HG03521 (cell line): ENCODE data around the gene TFAP2A.

Source experiments
- ATAC-seq: cut with Tn5 transposase; IDR thresholded peaks from one replicate; pipeline ENCODE4 v1.9.1; 2021; ENCODE audit warnings: mild to moderate bottlenecking, moderate library complexity; ENCODE audit not compliant: unreplicated experiment

The TFAP2A gene

DNA sequence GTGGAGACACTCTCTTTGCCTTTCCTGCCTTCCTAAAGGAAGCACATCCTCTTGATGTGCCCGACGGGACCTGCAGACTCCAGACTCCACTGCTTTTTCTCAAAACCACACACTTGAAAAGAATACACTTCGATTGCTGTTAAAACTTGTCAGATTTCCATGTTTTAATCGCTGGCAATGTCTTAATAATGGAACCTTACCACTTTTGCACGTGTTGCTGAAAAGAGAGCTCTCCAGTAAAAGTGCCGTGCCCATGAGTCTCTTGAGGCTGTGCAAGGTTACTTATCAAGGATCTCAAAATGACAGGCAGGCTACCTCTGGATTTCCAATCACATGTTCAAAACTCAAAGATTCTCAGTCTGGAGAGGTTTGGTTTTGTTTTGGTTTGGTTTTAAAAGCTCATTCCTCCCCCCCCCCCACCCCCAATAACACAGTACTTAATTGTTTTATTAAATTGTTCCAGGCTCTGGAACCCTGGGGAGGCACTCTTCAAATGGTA, 12.0 kb upstream of the TFAP2A start:
- ATAC-seq, result no peak

DNA sequence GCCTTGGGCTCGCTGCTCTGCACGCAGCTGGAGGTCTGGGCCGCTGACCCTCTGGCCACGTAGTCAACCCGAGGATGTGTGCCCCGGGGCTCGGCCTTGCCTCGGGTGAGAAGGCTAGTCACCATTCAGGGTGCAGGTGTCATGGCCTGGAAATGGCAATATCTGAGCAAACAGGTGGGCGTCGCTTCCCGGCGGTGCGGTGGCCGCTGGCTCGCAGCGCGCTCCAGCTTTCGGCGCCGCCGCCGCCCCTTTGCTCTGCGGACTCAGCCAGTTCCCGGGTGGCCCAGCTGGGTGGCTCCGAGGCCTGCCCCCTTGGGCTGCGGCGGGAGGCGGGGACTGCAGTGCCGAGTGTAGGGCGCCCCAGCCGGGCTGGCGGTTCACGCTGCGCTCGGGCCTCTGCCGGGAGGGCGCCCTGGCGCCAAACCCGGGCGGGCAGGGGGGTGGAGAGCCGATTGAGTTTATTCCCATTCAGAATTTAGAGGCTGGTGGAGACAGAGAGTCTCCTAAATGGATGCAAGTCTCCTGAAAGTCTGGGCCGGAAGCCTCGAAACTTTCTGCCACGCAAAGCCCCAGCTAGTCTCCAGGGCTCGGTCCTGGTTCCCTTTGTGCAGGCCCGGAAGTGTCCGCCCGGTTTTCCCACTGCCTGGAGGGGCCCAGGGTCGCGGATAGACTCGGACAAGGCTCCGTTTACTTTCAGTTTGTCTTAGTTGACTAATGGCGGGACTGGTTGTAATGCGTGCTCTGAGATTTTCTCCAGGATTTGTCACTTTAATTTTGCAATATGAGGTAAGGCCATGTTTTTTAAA, 11.3 kb upstream of the TFAP2A start:
- peak; percentile 53 for ATAC-seq

DNA sequence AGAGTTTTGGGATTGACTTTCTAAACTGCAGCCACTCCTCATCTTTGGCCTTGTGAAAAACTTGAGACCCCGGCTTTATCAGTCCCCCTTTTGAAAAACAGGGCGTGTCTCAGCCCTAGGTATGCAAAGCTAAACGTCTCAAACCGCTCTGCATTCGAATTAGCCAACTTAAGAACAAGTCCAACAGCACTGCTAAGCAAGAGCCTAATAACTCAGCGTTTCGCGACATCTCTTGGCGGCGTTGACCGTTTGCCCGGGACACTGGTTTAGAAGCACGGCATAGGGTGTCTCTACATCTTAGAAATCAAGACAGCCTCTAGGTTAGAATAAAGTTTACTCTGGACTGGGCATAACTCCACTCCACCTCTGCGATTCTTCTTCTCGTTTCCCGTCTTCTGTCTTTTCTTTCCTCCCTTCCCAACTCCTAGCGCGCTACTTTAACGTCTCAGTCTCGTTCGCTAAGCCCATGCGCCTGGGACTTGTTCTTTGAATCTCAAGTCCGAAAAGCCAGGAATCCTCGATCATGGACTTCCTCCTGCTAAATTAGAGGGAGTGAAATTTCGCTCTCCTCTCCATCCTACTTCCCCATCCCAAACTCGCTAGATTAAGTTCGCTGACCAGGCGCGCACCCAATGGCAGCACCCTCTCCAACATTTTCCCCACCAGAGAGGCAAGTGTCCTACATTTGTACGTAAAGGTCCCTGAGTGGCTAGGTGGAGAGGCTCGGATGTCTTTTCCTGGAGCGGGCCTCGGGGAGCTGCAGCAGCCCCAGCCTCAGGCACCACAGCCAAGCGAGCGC, 10.5 kb upstream of the TFAP2A start:
- ATAC-seq, result no peak

DNA sequence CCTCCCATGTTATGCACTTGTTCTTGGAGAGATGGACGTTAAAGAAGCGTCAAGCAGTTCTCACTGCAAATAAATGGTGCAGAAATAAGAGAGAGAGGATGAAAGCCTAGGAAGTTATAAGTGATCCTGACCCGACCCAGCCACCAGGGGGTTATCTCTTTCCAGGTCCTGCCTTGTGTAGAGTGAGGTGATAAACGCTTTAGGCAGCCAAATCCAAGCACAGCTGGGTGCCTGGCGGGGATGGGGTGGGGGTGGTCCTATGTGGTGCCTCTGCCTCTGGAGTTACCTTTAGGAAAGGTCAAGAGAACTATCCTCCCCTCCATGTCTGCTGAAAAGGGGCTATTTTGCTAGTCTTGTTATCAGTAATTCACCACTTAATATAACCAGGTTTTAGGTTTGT, 9.2 kb upstream of the TFAP2A start:
- ATAC-seq, result no peak

DNA sequence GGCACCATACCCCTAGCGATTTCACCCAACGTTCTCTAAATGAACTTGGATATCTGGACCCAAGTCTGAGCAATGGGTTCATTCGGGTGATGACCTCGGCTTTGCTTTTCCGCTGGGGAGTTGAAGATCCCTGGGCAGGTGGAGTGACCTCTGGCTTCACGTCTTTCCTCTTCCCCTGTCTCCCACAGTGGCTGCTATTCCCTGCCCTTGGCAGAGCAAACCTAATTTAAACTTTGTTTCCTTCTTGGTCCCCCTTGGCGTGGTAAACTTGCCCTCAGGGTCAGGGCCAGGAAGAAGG, 7.8 kb upstream of the TFAP2A start:
- no peak for ATAC-seq

DNA sequence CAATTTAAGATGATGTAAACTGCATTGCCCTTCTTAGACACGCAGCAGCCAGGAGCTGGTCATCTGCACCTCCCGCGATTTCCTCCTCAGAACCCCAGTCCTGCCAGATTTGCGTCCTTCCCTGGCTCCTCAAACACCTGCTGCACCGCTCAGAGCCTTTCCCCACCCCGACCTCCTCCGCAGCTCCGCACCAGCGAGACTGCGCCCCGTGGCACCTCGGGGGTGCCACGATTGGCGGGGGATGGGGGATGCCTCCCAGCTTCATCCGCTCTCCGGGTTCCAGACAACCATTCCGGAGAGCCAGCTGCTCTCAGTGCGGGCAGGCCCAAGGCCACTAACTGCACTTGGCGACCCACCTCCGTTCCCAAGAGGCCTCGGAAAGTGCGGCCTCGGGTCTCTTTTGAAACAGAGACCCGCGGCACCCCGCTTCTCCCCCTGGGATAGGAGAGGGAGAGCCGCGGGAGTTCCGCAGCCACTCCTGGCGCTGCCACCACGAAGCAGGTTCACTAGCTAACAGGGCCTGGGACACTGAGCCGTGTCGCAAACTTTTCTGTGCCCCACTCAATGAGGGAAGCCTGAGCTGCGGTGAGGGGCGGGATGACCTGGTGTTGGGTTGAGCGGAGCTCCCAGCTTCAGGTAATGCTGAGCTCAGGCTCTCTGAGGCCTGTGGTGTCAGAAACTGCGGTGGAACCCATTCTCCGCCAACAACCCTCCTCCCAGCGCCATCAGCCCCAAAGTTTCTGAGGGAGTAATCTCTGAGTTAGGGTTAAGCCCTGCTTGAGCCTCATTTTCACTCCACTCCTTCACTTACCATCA, 7.3 kb upstream of the TFAP2A start:
- no peak for ATAC-seq

DNA sequence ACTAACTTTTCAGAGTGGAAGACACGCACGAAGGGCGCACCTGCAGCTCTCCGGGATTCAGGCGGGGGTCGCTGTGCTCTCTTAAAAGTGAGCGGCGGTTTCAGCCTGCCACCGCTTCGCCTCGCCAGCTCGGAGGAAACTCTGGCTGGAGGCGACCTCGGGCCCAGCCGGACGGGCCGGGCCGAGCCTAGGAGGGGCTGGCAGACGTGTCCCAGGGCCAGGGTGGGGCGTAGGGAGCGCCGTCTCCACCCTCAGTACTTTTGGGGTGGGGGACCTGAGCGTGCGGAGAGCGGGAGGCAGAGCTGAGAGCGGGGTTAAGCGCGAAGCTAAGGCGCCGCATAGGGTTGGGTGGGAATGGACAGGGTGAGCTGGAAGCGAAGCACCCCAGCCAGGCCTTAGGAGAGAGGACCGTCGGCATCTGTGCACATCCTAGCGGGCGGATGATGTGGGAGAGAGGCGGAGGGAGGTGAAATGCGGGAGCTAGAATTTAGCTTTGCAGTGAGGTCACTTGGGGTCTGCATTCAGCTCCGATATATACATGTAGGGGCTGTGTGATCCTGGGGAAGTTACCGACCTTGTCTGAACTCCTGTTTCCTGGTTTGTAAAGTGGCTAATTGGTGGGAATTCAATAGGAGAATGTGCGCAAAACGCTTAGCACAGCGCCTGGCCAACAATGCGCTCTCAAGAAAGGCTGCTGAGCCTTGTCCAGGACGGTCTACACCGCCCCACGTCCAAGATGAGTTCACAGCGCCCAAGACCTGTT, 6.5 kb upstream of the TFAP2A start:
- no peak for ATAC-seq

DNA sequence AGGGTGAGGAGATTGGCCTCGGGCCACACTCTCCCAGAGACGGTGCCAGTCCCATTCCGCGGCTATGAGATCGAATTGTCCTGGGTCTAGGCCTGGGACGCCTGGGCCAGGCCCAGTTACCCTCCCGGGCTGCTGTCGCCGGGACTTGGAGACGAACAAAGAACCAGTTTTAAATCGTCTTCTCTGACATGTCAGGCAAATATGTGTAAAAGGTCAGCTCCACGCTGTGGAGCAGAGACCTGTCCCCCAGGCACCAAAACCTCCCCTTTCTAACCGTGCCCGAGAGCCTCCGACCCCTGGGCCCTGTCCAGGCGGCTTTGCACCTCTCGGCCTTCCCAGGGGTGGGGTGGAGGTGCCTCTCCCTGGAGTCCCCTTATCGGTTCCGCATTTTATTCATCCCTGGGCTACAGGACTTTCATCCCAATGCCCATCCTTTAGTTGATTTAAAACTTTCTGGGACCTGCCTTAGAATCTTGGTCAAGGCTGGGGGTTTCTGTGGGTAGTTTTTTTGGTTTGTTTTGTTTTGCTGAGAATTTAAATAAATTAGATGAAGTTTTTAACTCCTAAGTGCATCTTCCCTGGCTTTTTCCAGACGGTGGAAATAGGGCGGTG, 5.8 kb upstream of the TFAP2A start:
- no peak for ATAC-seq

DNA sequence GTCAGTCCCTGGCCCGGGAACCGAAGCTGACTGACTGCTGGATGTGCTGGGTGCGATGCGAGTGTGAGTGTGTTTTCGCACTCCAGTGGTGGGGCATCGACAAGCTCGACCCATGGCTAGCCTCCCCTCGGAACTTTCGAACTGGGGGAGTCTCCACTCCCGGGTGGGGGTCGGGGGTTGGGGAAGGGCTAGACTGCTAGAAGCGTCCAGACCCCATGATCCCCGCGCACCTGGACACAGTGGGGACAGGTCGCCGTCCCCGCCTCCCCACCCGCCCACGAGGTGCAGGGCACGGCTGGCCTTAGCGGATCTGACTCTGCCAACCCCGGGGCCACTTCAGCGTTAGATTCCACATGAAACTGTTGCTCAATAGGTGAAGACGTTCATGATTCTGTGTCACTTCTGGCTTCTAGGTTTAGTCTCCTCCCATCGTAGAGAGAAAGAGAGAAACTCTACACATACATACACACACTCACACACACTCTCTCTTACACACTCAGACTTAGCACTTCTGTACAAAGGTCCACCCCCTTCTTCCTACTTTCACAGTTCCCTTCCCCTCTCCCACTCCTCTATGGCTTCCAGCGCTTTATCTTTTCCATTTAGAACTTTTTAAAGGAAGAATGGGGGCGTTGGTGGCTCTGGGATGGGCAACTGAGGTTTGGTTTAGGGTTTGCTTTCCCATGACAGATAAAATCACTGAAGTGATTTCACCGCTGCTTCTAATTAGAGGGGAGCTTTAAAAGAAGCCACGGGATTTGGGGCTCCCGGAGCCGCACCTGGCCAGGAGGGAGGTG, 5.1 kb upstream of the TFAP2A start:
- ATAC-seq, result no peak

DNA sequence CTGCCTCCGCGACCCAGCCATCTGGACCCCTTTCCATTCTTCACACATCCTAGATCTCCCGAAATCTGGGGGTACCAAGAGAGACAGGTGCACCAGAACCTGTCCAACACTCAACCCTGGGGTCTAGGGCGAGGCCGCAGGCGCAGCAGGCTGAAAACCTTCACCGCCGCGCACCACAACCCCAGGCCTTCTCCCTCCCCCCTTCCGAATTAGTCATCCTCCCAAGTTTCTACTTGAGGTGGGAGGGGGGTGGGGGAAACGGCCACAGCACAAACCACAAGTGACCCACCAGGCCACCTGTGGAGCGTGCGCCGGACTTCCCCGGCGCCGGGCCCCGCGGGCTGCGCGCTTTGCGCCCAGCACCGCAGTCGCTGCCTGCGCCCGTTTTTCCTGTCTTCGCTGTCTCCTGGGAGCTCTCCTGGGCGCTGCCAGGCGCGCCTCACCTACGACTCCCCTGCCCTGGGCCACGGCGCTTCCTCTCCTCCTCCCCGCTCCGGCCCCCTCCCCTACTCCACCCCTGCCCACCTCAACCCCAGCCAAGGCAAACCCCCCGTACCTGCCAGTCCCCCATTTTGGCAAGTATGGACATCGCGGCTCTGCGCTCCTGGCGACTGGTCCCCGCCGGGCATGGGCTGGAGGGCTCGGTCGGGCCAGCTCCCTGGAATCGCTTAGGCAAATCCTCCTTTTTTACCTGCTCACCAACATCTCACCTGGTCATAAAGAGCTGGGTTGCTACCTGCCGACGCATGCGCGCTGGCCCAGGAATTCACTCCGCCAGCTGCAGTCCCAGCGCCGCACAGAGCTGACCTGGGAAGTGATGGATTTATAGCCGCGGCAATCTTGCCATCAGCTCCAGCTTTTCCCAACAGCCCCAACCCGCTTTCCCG, 4.2 kb upstream of the TFAP2A start:
- no peak for ATAC-seq

DNA sequence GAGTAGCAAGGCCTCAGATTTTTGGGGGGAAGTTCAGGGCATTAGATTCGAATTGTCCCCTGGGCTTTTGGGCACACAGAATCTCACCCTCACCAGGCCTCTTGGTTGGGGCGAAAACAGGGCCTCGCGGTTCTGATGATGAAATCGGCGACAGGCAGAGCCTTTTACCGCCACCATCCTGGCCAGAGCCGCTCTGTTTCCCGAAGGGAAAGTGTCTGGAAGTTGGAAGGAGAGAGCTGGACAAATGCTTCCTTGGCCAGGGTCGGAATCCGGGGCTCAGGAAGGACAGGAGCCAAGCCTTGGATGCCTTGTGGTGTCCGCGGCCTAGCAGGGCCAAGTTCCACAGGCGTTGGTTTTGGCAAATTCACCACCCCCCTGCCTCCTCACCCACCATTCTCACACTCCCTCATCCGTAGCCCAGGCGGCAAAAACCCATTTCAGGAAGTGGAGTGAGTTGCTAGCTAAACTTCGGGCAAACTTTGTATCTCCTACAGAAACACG, 3.5 kb upstream of the TFAP2A start:
- ATAC-seq, result no peak

DNA sequence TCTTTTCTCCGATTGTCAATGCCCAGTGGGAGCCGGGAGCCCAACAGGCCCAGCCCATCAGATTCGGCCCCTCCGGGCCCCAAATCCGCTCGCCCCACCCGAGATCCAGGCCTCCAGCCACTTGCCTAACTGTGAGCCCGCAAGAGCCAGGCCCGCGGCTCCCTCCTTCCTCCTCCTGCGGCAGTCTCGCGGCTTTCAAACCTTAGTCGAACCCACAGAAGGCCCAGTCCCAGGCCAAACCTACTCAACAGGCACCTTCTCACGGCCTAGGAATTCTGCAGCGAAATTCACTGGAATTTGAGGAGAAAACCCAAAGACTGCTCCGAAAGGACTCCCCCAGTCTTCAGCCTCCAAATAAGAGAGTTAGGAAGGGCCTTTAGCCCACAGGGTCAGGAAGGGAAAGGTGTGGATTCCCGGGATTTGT, 2.8 kb upstream of the TFAP2A start:
- ATAC-seq, result no peak

DNA sequence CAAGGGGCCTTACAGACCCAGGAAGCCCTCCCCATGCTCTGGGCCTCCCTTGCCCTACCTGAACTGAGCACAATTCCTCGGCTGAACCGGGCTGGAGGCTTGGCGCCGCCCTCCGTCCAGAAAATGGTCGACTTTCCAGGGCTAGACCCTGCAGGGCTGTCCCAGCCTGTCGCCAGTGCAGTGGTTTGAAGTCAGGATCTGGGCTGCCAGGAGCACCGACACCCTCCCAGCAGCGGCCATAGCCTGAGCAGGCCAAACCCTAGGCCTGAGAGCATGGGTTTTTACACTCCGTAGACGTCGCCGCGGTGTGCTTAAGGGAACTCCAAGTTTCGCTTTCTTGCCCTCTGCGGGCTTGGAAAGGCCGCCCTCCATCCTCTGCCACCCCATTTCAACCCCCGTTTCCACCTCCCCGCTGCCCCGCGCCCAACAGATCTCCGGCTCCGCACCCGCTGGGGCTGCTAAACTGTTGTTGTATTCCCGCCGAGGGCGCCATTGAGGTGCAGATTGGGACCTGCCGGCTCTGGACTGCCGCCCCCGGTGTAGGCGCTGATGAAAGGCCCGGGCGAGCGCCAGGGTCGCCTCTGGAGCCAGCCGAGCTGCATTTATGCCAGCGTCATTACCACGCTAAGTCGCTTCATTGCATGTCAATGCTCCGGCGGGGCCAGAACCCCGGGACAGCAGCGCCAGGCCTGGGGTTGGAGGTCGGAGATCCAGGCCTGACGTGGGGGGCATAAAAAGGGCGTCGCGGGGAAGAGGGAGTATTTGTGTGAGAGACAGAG, 2.2 kb upstream of the TFAP2A start:
- ATAC-seq, result no peak

DNA sequence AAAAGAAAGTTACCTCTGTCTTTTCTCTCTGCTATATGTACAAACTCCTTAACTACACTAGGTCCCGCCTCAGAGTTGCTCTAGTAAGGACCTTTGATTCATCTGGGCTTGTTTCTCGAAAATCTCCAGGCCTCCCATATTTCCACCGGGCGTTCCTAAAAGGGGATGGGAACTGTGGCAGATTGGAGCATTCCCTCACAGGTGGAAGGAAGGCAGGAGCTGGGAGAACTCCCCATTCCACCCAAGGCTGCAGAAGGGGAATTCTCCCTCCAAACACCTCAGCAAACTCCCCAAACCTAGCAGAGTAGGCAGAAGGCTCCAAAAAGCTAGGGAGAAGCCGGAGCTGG, 1.6 kb upstream of the TFAP2A start:
- no peak for ATAC-seq

DNA sequence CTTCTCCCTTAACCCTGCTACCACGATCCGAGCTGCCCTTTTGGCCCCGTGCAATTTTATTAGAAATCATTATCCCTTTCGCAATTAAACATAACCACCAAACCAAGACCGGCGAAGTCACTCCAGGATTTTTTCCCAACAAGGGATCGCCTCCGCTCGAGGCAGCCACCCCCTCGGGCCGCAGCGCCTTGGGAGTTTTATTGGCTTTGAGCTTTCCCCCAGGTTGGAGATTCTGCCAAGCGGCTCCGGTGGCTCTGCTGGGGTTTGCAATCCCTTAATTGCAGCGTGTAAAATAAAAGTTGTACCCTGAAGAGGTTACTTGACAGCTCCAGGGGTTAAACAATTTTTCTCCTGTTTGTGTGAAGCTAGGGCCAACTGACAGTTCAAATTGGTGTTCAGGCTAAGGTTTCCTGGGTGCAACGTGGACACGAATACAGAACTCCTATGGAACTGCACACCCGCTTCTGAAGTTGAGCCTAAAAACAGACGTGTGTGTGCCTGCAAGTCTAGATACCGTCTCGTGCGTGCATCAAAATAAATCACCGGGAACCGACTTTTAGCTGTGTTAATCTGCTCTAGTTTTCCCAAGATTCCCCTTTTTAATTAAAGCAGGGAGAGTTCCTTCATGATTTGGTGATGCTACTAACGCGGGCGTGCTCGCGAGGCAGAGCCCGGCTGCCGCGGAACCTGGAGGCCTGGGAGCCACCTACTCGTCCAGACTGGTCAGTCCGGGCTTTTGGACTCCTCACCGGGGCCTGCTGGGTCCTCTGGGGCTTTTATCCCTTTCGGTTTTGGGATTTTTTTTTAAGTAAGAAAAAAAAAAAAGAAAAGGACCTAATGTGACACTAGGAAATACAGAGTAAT, 975 bp upstream of the TFAP2A start:
- no peak for ATAC-seq

DNA sequence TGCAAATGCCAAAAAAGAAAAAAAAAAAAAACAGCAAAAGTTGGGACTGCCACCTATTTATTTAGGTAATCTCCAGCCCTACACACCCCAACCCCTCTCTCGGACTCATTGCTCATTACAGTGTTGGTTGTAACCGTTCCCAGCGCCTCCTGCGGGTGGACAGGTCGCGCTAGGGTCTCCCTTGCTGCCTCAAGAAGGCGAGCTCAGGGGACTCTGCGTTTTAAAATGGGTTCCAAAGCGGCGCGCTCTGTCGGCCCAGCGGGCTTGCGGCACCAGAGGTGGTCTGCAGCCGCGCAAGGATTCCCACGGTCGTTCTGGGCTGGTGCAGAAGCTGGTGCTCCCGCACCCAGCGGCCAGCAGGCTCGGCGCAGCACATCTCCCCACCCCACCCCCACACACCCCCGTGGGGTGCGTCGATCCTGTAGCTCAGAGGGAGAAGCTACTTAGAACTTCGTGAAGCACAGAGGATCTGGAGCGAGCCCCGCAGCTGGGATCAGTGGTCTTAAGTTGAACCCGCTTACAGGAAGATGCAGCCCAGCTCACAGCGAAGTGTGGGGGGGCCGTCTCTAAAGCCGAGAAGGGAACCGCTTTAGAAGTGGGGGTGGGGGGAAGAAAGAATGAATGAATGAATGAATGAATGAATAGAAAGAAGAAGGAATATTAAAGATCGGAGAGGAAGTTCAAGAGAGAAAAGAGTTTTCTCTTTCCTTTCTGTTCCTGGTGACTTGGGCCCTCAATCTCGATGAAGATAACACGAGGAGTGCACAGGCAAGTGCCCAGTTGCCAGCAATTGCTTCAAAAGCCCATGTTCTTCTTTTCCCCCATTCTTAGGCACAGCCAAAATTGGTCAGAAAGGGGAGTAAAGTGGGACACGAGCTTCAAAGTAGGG, 780 bp downstream of the TFAP2A start:
- ATAC-seq, result no peak
